AG04449 (cell line): ENCODE measurements around the gene PTGES2.

Source experiments
- CTCF ChIA-PET: fragments of 350-600 bp; formaldehyde crosslinking; extraction: SDS; loops from one replicate; lab custom pipeline; 2021; ENCODE audit warnings: antibody characterized with exemption; lab: Yijun Ruan, JAX
- POLR2A ChIA-PET: fragments of 400-600, 350-600 bp; formaldehyde crosslinking; extraction: SDS; loops from one replicate; lab custom pipeline; 2020; ENCODE audit warnings: antibody characterized with exemption, inconsistent platforms; lab: Yijun Ruan, JAX
- DNase-seq: peaks from one replicate; pipeline ENCODE4 v3.0.0-alpha.2; 2010; ENCODE audit warnings: low read depth, low spot score
- H3K4me3 ChIP-seq: 2 replicates; pipeline ENCODE4 v1.5.1; 2011; ENCODE audit warnings: low read depth, mild to moderate bottlenecking, control low read depth, low read length
- TF ChIP-seq, protein P1 (sequence below): IDR thresholded peaks from one replicate; pipeline ENCODE4 v1.5.1; 2011; ENCODE audit warnings: mild to moderate bottlenecking, moderate library complexity, low read length, control low read depth, inconsistent platforms; ENCODE audit not compliant: insufficient read depth; ENCODE audit errors: missing control alignments

Gene PTGES2

DNA sequence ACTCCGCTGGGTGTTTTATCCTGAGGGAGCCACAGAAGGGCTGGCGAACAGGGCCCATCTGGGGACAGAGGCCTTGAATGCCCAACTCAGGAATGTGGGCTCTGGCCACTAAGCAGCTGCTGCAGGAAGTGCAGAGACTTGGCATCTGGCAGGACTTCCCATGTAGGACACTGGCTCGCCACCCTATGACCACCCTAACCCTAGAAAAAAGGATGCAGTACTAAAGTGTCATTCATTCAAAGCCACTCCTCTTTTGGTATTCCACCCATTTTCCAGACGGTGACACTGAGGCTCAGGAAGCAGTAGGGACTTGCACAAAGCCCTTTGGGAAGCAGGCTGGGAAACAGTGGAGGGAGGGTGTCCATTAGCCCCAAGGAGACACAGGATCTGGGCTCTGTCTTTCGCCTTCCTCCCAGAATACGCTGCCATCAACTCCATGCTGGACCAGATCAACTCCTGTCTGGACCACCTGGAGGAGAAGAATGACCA lies 35.5 kb upstream of the PTGES2 start:
- DNase-seq: no peak
- TF ChIP-seq, protein P1, sequence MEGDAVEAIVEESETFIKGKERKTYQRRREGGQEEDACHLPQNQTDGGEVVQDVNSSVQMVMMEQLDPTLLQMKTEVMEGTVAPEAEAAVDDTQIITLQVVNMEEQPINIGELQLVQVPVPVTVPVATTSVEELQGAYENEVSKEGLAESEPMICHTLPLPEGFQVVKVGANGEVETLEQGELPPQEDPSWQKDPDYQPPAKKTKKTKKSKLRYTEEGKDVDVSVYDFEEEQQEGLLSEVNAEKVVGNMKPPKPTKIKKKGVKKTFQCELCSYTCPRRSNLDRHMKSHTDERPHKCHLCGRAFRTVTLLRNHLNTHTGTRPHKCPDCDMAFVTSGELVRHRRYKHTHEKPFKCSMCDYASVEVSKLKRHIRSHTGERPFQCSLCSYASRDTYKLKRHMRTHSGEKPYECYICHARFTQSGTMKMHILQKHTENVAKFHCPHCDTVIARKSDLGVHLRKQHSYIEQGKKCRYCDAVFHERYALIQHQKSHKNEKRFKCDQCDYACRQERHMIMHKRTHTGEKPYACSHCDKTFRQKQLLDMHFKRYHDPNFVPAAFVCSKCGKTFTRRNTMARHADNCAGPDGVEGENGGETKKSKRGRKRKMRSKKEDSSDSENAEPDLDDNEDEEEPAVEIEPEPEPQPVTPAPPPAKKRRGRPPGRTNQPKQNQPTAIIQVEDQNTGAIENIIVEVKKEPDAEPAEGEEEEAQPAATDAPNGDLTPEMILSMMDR: no peak
- CTCF ChIA-PET: interaction anchor here (0.6 to 1.7 kb wide), 3 partner anchors 12 to 28 kb away, joined by 3 to 5 read pairs (median 3); no protein-coding TSS in a partner anchor
- H3K4me3 ChIP-seq: no peak overlapping the region
- POLR2A ChIA-PET: no interaction called here

- ChIA-PET CTCF (interaction anchor here (0.8 to 1.1 kb wide), 3 partner anchors 12 to 21 kb away, joined by 3 read pairs; no protein-coding TSS in a partner anchor), POLR2A (no interaction called here)
- TF ChIP-seq, protein P1: no peak
- no peak for DNase-seq
- H3K4me3 ChIP-seq: no peak overlapping the region
These were observed 34.9 kb upstream of the PTGES2 start for GRCh38 chr9:128162215-128163026.

DNA sequence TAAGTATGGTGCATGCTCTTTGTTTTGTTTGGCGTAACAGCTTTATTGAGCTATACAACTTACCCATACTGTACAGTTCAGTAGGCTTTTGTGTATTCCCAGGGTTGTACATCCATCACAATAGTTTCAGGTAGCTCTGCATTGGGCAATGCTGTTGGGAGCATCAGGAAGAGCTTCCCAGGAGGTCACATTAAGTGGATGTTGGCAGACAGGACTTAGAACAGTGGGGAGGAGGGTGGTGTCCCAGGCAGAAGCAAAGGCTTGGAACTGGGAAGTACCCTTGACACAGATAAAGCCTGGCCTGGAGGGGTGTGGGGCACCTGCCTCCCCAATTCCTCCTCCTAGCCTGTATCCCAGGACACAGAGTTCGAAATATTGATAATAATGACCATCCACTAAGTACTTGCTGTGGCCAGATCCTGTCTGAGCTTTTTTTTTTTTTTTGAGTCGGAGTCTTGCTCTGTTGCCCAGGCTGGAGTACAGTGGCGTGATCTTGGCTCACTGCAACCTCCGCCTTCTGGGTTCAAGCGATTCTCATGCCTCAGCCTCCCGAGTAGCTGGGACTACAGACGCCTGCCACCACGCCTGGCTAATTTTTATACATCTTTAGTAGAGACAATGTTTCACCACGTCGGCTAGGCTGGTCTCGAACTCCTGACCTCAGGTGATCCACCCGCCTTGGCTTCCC lies 33.8 kb upstream of the PTGES2 start:
- peak overlapping the region; percentile 81; the same call in 1 of the 2 replicates for H3K4me3 ChIP-seq
- ChIA-PET CTCF (interaction anchor here (0.8 to 2.4 kb wide), 4 partner anchors 19 to 44 kb away, joined by 3 to 9 read pairs (median 4); no protein-coding TSS in a partner anchor), POLR2A (interaction anchor here (0.6 to 1.3 kb wide), 2 partner anchors 8 to 41 kb away, joined by 3 read pairs; no protein-coding TSS in a partner anchor)
- DNase-seq: no peak
- TF ChIP-seq, protein P1: no peak

DNA sequence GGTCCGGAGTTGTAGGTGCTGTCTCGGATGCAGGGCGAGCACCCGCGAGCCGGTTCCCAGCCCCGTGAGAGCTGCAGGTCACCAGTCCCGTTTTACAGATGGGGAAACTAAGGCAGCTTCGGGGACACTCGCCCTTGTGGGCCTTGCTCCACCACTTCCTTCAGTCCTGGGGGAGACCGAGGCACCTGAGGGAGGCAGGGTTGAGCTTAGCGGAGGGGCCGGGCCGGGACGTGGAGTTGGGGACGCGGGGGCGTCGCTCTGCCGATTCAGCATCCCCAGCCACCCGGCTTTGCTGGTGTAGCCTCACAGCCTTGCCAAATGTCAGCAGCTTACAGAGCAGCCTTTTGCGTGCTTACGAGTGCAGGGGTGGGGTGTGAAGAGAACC lies 33.1 kb upstream of the PTGES2 start:
- TF ChIP-seq, protein P1: no peak
- CTCF ChIA-PET: interaction anchor here (1.7 to 2.4 kb wide), 2 partner anchors 27 to 43 kb away, joined by 5 to 9 read pairs; no protein-coding TSS in a partner anchor
- peak overlapping the region; percentile 81 for H3K4me3 ChIP-seq
- POLR2A ChIA-PET: interaction anchor here (0.6 to 1.3 kb wide), 2 partner anchors 9 to 42 kb away, joined by 3 read pairs; no protein-coding TSS in a partner anchor
- no peak for DNase-seq

DNA sequence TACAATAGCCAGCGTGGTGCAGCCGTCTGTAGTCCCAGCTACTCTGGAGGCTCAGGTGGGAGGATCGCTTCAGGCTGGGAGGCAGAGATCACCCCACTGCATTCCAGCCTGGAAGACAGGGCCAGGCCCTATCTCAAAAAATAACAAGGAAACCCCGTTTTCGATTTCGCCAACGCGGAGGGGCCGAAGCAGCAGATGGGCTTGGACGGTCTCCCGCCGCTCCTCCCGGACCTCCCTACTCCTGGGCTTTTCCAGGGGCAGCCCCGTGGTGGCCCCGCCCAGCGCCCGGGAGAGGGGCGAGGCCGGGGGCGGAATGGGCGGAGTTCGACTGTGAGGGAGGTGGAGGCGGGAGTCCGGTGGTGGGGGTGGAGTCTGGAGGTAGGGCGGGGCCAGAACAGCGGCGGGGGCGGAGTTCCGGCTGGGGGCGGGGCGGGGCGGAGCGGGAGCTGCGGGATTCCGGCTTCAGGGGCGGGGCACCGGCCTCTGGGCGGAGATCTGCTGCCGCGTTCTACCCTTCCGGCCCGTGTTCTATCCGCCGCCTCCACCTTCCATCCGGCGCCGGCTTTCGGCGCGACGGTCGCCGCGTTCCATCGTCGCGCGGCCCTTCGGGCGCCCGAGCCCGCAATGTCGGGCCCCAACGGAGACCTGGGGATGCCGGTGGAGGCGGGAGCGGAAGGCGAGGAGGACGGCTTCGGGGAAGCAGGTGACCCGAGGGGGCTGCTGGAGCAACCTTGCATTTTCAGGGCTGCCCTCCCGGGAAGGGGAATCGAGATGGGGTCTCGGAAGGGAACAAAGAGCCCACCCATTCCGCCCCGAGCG lies 32.5 kb upstream of the PTGES2 start, which contains the start of gene BBLN:
Gene BBLN, plus strand, starts transcription at position 482 of the 819 bp plus-strand sequence. Its CDS starts 143 bp downstream, at position 625.
- CTCF ChIA-PET: interaction anchor here (1.7 to 2.4 kb wide), 2 partner anchors 27 to 42 kb away, joined by 5 to 9 read pairs; no protein-coding TSS in a partner anchor
- H3K4me3 ChIP-seq: peak within 1 kb of the TSS; percentile 81
- DNase-seq: peak; percentile 17
- TF ChIP-seq, protein P1: no peak
- POLR2A ChIA-PET: interaction anchor here (0.6 to 1.3 kb wide), 2 partner anchors 9 to 44 kb away, joined by 3 read pairs; no protein-coding TSS in a partner anchor
